PC-9 (cell line): Measurements from ENCODE around the gene ZNRF3.

Experiments
- CTCF ChIP-seq: fragments of 200-600 bp; sonication (generic); conservative IDR thresholded peaks from 2 replicates; pipeline ENCODE4 v1.6.1; 2017; ENCODE audit warnings: mixed run types, antibody characterized with exemption, mild to moderate bottlenecking, moderate library complexity
- EZH2 ChIP-seq: fragments of 200-600 bp; sonication (generic); IDR thresholded peaks from 2 replicates; pipeline ENCODE4 v1.8.0; 2017; ENCODE audit warnings: antibody characterized with exemption, low read depth

GRCh38 chr22:28927630-28928029, 44.3 kb downstream of the ZNRF3 start:
- no peak for TF ChIP-seq CTCF
- TF ChIP-seq EZH2: no peak
